GM12892 (cell line): Measurements from ENCODE around the gene KRTAP5-4.

Experiments
- POLR2A ChIP-seq: IDR thresholded peaks from 2 replicates; pipeline ENCODE4 v1.6.1; 2011; ENCODE audit warnings: low read depth, low read length, control low read depth
- POLR2AphosphoS5 ChIP-seq: IDR thresholded peaks from 2 replicates; pipeline ENCODE4 v1.6.1; 2011; ENCODE audit warnings: low read depth, low read length, control low read depth
- TAF1 ChIP-seq: IDR thresholded peaks from 2 replicates; pipeline ENCODE4 v1.6.1; 2011; ENCODE audit warnings: low read depth, mild to moderate bottlenecking, control low read depth, low read length, borderline replicate concordance

DNA sequence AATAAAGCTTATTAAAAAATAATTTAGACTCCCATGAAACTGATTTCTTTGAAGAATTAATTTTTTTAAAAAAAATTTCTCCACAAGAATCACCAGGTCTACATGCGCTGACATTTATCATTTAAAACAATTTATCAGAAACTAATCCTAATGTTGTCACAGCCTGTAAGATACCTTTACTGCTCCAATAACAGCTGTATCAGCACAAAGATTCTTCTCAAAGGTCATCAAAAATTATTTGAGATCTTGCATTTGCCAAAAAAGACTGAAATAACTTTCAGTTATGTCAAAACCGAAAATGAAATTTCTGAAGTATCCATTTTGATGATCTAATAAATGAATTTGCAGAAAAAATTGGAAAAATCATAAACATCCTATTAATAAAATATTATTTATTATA, 15.7 kb upstream of the KRTAP5-4 start:
- TF ChIP-seq POLR2A: no peak
- no peak for TF ChIP-seq POLR2AphosphoS5
- no peak for TF ChIP-seq TAF1
